B cell (primary cell): ENCODE results near the gene PLCZ1. TPM values are rescaled to one million over a fixed set of nuclear protein-coding genes. Genes with fewer than 3 reads are reported as not detected.

Experiments used
- ATAC-seq: fragments of 200-7000 bp; cut with Tn5 transposase; one replicate; pipeline ENCODE4 v1.10.0; 2021; ENCODE audit warnings: low read depth, mild to moderate bottlenecking, moderate number of reproducible peaks, moderate library complexity
- CTCF ChIA-PET: fragments of 350-600 bp; sonication (Branson Sonifier 250); formaldehyde crosslinking; loops from one replicate; lab custom pipeline; 2021; ENCODE audit warnings: antibody characterized with exemption, inconsistent platforms; lab: Charles Lee
- POLR2A ChIA-PET: fragments of 350-600 bp; sonication (Branson Sonifier 250); formaldehyde crosslinking; loops from one replicate; lab custom pipeline; 2021; ENCODE audit warnings: antibody characterized with exemption; lab: Charles Lee
- DNase-seq: peaks from one replicate; pipeline ENCODE4 v3.0.0; 2013
- H2AFZ ChIP-seq: 2 replicates; pipeline ENCODE4 v1.6.1; 2012; ENCODE audit warnings: mild to moderate bottlenecking, low read depth, low read length; ENCODE audit not compliant: insufficient read depth, poor library complexity, severe bottlenecking
- H3K27ac ChIP-seq, 2 donors: 1 replicate in 1 of 2; 2 replicates in 1 of 2; pipeline ENCODE4 v1.5.1; 2012 to 2013; ENCODE audit warnings: low read length in 2 of 2, mild to moderate bottlenecking in 2 of 2, moderate library complexity in 1 of 2
- H3K27me3 ChIP-seq, 4 experiments: fragments of 200-600 bp in 1 of 4; sonication (generic) in 1 of 4; replicated peaks in 1 of 4; 1 replicate in 2 of 4; 2 replicates in 2 of 4; pipeline versions ENCODE4 v1.6.1 to v1.7.0; 2013 to 2016; ENCODE audit warnings: low read length in 3 of 4, mild to moderate bottlenecking in 2 of 4, mixed read lengths in 1 of 4, moderate library complexity in 1 of 4; ENCODE audit not compliant: insufficient read depth in 4 of 4, control insufficient read depth in 3 of 4; ENCODE audit errors: control extremely low read depth in 1 of 4
- H3K36me3 ChIP-seq, 2 experiments: replicated peaks in 1 of 2; 1 replicate in 1 of 2; 2 replicates in 1 of 2; pipeline versions ENCODE4 v1.6.1 to v1.7.1; 2013; ENCODE audit warnings: low read length in 1 of 2; ENCODE audit not compliant: insufficient read depth in 2 of 2, control insufficient read depth in 1 of 2; ENCODE audit errors: control extremely low read depth in 1 of 2, extremely low read depth in 1 of 2
- H3K4me1 ChIP-seq, 2 donors: fragments of 200-600 bp in 1 of 2; sonication (generic) in 1 of 2; 1 replicate in 1 of 2; 2 replicates in 1 of 2; pipeline versions ENCODE4 v1.5.1 to v1.6.1; 2013 to 2017; ENCODE audit warnings: low read length in 2 of 2; ENCODE audit not compliant: control insufficient read depth in 2 of 2, insufficient read depth in 2 of 2
- H3K4me2 ChIP-seq: replicated peaks from 2 replicates; pipeline ENCODE3; 2012; ENCODE audit warnings: mild to moderate bottlenecking, low read depth, low read length; ENCODE audit not compliant: poor library complexity, severe bottlenecking
- H3K4me3 ChIP-seq, 5 experiments: fragments of 200-600 bp in 1 of 5; sonication (generic) in 1 of 5; 1 replicate in 3 of 5; 2 replicates in 2 of 5; pipeline versions ENCODE4 v1.5.1 to v1.7.0; 2011 to 2016; ENCODE audit warnings: low read length in 4 of 5, mild to moderate bottlenecking in 4 of 5, low read depth in 2 of 5, control low read depth in 1 of 5, moderate library complexity in 1 of 5; ENCODE audit not compliant: insufficient read depth in 1 of 5; ENCODE audit errors: control extremely low read depth in 1 of 5, extremely low read depth in 1 of 5
- H3K79me2 ChIP-seq: fragments of 200-600 bp; sonication (generic); one replicate; pipeline ENCODE4 v1.6.0; 2016; ENCODE audit warnings: low read length; ENCODE audit not compliant: control insufficient read depth, insufficient read depth
- H3K9ac ChIP-seq: fragments of 200-600 bp; sonication (generic); 2 replicates; pipeline ENCODE4 v1.6.1; 2017; ENCODE audit warnings: mild to moderate bottlenecking, low read length, moderate library complexity
- H3K9me3 ChIP-seq, 3 donors: one replicate each; pipeline versions ENCODE4 v1.6.1 to v1.7.1; 2013; ENCODE audit warnings: low read length in 2 of 3; ENCODE audit not compliant: control insufficient read depth in 2 of 3, insufficient read depth in 1 of 3; ENCODE audit errors: control extremely low read depth in 1 of 3
- H4K20me1 ChIP-seq: 2 replicates; pipeline ENCODE4 v1.6.0; 2012; ENCODE audit warnings: mild to moderate bottlenecking, low read length; ENCODE audit not compliant: insufficient read depth, control insufficient read depth, poor library complexity, severe bottlenecking
- H3K27ac Mint-ChIP-seq: one replicate; pipeline ENCODE4 v1.8.0; 2021; ENCODE audit warnings: mixed read lengths
- H3K27me3 Mint-ChIP-seq: one replicate; pipeline ENCODE4 v1.8.0; 2021; ENCODE audit warnings: mixed read lengths
- H3K4me1 Mint-ChIP-seq: one replicate; pipeline ENCODE4 v1.8.0; 2021; ENCODE audit warnings: mixed read lengths
- H3K4me3 Mint-ChIP-seq: one replicate; pipeline ENCODE4 v1.8.0; 2021; ENCODE audit warnings: mixed read lengths
- H3K9me3 Mint-ChIP-seq: one replicate; pipeline ENCODE4 v1.8.0; 2022; ENCODE audit warnings: mixed read lengths; ENCODE audit not compliant: insufficient read depth
- CTCF ChIP-seq: fragments of 200-600 bp; IDR thresholded peaks from one replicate; pipeline ENCODE4 v1.8.0; 2022; ENCODE audit warnings: antibody characterized with exemption, mild to moderate bottlenecking
- EZH2 ChIP-seq: IDR thresholded peaks from 2 replicates; pipeline ENCODE4 v1.6.1; 2012; ENCODE audit warnings: borderline replicate concordance, low read depth, mild to moderate bottlenecking, moderate library complexity, low read length; ENCODE audit not compliant: insufficient read depth, poor library complexity, severe bottlenecking
- WGBS: methylation state at CpG from one replicate; pipeline ENCODE4 v1.1.5; 2013; ENCODE audit warnings: missing lambda C conversion rate; ENCODE audit not compliant: insufficient coverage; 5-methylcytosine and 5-hydroxymethylcytosine counted together
- intact Hi-C: fragments of 100-400 bp; cut with micrococcal nuclease; formaldehyde crosslinking; loops from one replicate; pipeline ENCODE4 v1.10.0; 2022
- polyA plus RNA-seq: library from polyadenylated mRNA; depleted of rRNA; stranded (reverse); fragments of >200 nt; gene quantifications from 2 replicates; pipeline ENCODE4 v1.2.3, GENCODE V29; 2012
- total RNA-seq, 2 donors: library from RNA; stranded (reverse); fragments of 120-200 nt in 1 of 2; gene quantifications; 1 replicate in 1 of 2; 2 replicates in 1 of 2; pipeline versions ENCODE4 v1.2.3 to v1.2.4, GENCODE V29; 2013 to 2022

Gene PLCZ1
- total and polyA plus RNA-seq, 2 donors (not counting 1 experiment from before 2014, with no cell fraction given), result not detected

- intact Hi-C loops, result no loop called here
- Histone ChIP-seq H3K9me3 (peaks cover 0 to 5% (median 0%) of the 10 kb centered on the region in 3 donors), H3K36me3 (no peaks in the 10 kb centered on the region), H4K20me1 (no peaks in the 10 kb centered on the region), H3K79me2 (no peaks in the 10 kb centered on the region), H3K9ac (no peak overlapping the region), H3K4me2 (no peak overlapping the region), H3K27me3 (no peaks in the 10 kb centered on the region), H3K27ac (no peak overlapping the region), H3K4me1 (no peaks in the 10 kb centered on the region), H2AFZ (no peak overlapping the region), H3K4me3 (no peak overlapping the region)
- Mint-ChIP-seq H3K27ac (no peak overlapping the region), H3K4me3 (no peak overlapping the region), H3K4me1 (no peaks in the 10 kb centered on the region), H3K9me3 (peaks cover 4% of the 10 kb centered on the region), H3K27me3 (no peaks in the 10 kb centered on the region)
- ATAC-seq (no peak), DNase-seq (no peak)
- POLR2A ChIA-PET, result no interaction called here
- WGBS, result 92% methylated on average over 2 of the region's 2 CpGs
- TF ChIP-seq CTCF (no peak), EZH2 (no peak)
- CTCF ChIA-PET, result no interaction called here
These were observed 86.3 kb downstream of the PLCZ1 start for GRCh38 chr12:18651525-18651924.

- Histone ChIP-seq H3K9me3 (no peaks in the 10 kb centered on the region), H2AFZ (no peak overlapping the region), H3K4me1 (no peaks in the 10 kb centered on the region), H3K36me3 (no peaks in the 10 kb centered on the region), H3K27me3 (no peaks in the 10 kb centered on the region), H3K79me2 (no peaks in the 10 kb centered on the region), H4K20me1 (no peaks in the 10 kb centered on the region), H3K9ac (no peak overlapping the region), H3K27ac (no peak overlapping the region), H3K4me3 (no peak overlapping the region), H3K4me2 (no peak overlapping the region)
- H3K27me3 Mint-ChIP-seq, result no peaks in the 10 kb centered on the region
- no peak overlapping the region for H3K27ac Mint-ChIP-seq
- ChIA-PET POLR2A (no interaction called here), CTCF (no interaction called here)
- no peak for ATAC-seq
- DNase-seq, result no peak
- H3K4me3 Mint-ChIP-seq, result no peak overlapping the region
- intact Hi-C loops, result no loop called here
- TF ChIP-seq EZH2 (no peak), CTCF (no peak)
- peaks cover 3% of the 10 kb centered on the region for H3K9me3 Mint-ChIP-seq
- no peaks in the 10 kb centered on the region for H3K4me1 Mint-ChIP-seq
- WGBS, result 84% methylated on average over 3 of the region's 6 CpGs
These were observed 91.4 kb downstream of the PLCZ1 start for GRCh38 chr12:18646286-18646890.
